Hepatocyte (in vitro differentiated cells): ENCODE measurements around the gene ZMYND19.

Experiments
- CTCF ChIP-seq: fragments of 200-600 bp; sonication (generic); IDR thresholded peaks from 2 replicates; pipeline ENCODE4 v1.5.1; 2016; ENCODE audit warnings: antibody characterized with exemption, mild to moderate bottlenecking; ENCODE audit not compliant: poor library complexity
- EZH2 ChIP-seq: fragments of 200-600 bp; sonication (generic); IDR thresholded peaks from 2 replicates; pipeline ENCODE4 v1.6.1; 2016; ENCODE audit warnings: antibody characterized with exemption, mild to moderate bottlenecking, borderline replicate concordance

GRCh38 chr9:137603879-137604278 is 13.6 kb upstream of the ZMYND19 start:
- TF ChIP-seq CTCF (no peak), EZH2 (no peak)
